Measurements from ENCODE around the gene GIMAP5. TPM values are rescaled to one million over a fixed set of nuclear protein-coding genes. Genes with fewer than 3 reads are reported as not detected.

GIMAP5 gene
- total and polyA plus RNA-seq, 2 of the 13 experiments (the other 11 are each of a cell fraction or from before 2014, with no cell fraction given): not detected

DNA sequence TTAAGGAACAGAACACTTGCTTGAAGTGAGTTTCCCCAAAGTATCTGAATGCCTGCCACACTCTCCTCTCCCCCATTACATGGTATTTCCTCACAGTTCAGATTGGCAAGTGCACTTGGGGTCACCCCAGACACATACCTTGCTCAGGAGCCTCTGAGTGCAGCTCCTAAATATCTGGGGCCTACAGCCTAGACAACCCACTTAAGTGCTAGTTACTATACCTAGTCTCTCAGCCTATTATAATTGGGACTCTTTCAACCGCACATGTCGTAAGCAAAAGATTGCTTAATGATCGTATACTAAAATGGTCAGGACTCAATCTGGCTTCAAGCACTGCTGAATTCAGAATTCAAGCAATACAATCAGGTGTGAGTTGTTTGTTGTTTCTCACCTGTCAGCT lies 43.1 kb downstream of the GIMAP5 start (continued):
- TF ChIP-seq, protein P1, sequence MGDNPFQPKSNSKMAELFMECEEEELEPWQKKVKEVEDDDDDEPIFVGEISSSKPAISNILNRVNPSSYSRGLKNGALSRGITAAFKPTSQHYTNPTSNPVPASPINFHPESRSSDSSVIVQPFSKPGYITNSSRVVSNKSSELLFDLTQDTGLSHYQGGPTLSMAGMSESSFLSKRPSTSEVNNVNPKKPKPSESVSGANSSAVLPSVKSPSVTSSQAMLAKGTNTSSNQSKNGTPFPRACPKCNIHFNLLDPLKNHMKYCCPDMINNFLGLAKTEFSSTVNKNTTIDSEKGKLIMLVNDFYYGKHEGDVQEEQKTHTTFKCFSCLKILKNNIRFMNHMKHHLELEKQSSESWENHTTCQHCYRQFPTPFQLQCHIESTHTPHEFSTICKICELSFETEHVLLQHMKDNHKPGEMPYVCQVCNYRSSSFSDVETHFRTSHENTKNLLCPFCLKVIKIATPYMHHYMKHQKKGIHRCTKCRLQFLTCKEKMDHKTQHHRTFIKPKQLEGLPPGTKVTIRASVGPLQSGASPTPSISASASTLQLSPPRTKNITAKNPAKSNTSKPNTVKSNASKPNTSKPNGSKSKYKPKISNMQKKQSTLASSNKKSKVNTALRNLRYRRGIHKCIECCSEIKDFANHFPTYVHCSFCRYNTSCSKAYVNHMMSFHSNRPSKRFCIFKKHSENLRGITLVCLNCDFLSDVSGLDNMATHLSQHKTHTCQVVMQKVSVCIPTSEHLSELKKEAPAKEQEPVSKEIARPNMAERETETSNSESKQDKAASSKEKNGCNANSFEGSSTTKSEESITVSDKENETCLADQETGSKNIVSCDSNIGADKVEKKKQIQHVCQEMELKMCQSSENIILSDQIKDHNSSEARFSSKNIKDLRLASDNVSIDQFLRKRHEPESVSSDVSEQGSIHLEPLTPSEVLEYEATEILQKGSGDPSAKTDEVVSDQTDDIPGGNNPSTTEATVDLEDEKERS (CRISPR knock-in tag; IDR thresholded peaks at IDR 0.05): no peak
- TF ChIP-seq SALL2 (CRISPR knock-in tag; IDR thresholded peaks at IDR 0.05): no peak
- TF ChIP-seq GFI1 (CRISPR knock-in tag; IDR thresholded peaks at IDR 0.05; ENCODE audit: borderline replicate concordance): no peak
- no peak for TF ChIP-seq ZNF841 (CRISPR knock-in tag; IDR thresholded peaks at IDR 0.05; ENCODE audit: borderline replicate concordance)
- TF ChIP-seq ZNF543 (CRISPR knock-in tag; IDR thresholded peaks at IDR 0.05): no peak
- TF ChIP-seq, protein P2, sequence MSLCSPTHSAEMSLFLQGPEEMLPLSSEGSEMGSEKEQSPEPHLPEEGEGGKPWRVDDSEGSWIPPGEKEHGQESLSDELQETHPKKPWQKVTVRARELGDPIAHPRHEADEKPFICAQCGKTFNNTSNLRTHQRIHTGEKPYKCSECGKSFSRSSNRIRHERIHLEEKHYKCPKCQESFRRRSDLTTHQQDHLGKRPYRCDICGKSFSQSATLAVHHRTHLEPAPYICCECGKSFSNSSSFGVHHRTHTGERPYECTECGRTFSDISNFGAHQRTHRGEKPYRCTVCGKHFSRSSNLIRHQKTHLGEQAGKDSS (CRISPR knock-in tag; IDR thresholded peaks at IDR 0.05; ENCODE audit: borderline replicate concordance, low read depth): no peak
- no peak for TF ChIP-seq KMT2B (CRISPR knock-in tag; IDR thresholded peaks at IDR 0.05)
- TF ChIP-seq CCAR2 (optimal IDR thresholded peaks at IDR 0.05; ENCODE audit: low read depth, low read length): no peak
- TF ChIP-seq CENPT (CRISPR knock-in tag; IDR thresholded peaks at IDR 0.05; ENCODE audit: low read depth): no peak
- no peak for TF ChIP-seq ZFYVE20 (CRISPR knock-in tag; IDR thresholded peaks at IDR 0.05; ENCODE audit: borderline replicate concordance, low read depth)
